GM12865 (cell line): ENCODE measurements around the gene DTWD2.
"Not testable (repeated sequence)": the region's sequence is repeated elsewhere in the genome, so short reads cannot be mapped to it uniquely, and the experiment has no call there.

Experiments used
- DNase-seq: peaks from one replicate; pipeline ENCODE4 v3.0.0; 2010; ENCODE audit warnings: low read depth
- H3K4me3 ChIP-seq: 2 replicates; pipeline ENCODE4 v1.5.1; 2011; ENCODE audit warnings: mild to moderate bottlenecking, low read depth, low read length, control low read depth
- CTCF ChIP-seq: IDR thresholded peaks from 2 replicates; pipeline ENCODE4 v1.5.1; 2011; ENCODE audit warnings: low read length, control low read depth, low read depth, inconsistent platforms; ENCODE audit not compliant: insufficient read depth; ENCODE audit errors: missing control alignments

Gene DTWD2

GRCh38 chr5:118875131-118875530 is 113.2 kb downstream of the DTWD2 start:
- DNase-seq, result no peak
- H3K4me3 ChIP-seq, result no peak overlapping the region
- TF ChIP-seq CTCF, result no peak

GRCh38 chr5:118873417-118873816 is 114.9 kb downstream of the DTWD2 start:
- no peak overlapping the region for H3K4me3 ChIP-seq
- DNase-seq, result no peak
- no peak for TF ChIP-seq CTCF

- H3K4me3 ChIP-seq, result no peak overlapping the region
- no peak for TF ChIP-seq CTCF
- no peak for DNase-seq
Measured at GRCh38 chr5:118863345-118863744, 125.0 kb downstream of the DTWD2 start.

- no peak for DNase-seq
Measured at GRCh38 chr5:118862596-118862995, 125.8 kb downstream of the DTWD2 start.

GRCh38 chr5:118857700-118858099 is 130.6 kb downstream of the DTWD2 start:
- no peak for TF ChIP-seq CTCF
- no peak overlapping the region for H3K4me3 ChIP-seq
- no peak for DNase-seq

More at GRCh38 chr5:118862596-118862995, 125.8 kb downstream of the DTWD2 start:
- TF ChIP-seq CTCF, result no peak
- no peak overlapping the region for H3K4me3 ChIP-seq

- no peak overlapping the region for H3K4me3 ChIP-seq
- no peak for TF ChIP-seq CTCF
- no peak for DNase-seq
Measured at GRCh38 chr5:118854819-118855218, 133.5 kb downstream of the DTWD2 start.

- H3K4me3 ChIP-seq, DNase-seq: not testable (repeated sequence)
Measured at GRCh38 chr5:118851785-118852184, 136.6 kb downstream of the DTWD2 start.

- not testable (repeated sequence) for H3K4me3 ChIP-seq, DNase-seq
Measured at GRCh38 chr5:118849507-118849906, 138.8 kb downstream of the DTWD2 start.
